NCI-H748 (cell line): ENCODE measurements around the gene FADS6.
A peak's percentile ranks its signal among the peaks of the same experiment; 100 is the strongest.

Experiments used
- DNase-seq: peaks from one replicate; lab custom pipeline; 2025; ENCODE audit not compliant: unreplicated experiment; lab: John Stamatoyannopoulos, UW

Gene FADS6, protein sequence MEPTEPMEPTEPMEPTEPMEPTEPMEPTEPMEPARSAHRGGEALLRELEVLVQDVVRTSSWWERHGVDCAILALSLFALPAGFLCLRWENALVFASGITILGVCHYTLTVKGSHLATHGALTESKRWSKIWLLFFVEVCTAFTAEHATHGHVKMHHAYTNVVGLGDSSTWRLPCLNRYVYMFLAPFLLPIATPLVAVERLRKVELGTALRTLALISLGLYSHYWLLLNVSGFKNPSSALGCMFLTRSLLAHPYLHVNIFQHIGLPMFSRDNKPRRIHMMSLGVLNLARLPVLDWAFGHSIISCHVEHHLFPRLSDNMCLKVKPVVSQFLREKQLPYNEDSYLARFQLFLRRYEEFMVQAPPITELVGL

DNA sequence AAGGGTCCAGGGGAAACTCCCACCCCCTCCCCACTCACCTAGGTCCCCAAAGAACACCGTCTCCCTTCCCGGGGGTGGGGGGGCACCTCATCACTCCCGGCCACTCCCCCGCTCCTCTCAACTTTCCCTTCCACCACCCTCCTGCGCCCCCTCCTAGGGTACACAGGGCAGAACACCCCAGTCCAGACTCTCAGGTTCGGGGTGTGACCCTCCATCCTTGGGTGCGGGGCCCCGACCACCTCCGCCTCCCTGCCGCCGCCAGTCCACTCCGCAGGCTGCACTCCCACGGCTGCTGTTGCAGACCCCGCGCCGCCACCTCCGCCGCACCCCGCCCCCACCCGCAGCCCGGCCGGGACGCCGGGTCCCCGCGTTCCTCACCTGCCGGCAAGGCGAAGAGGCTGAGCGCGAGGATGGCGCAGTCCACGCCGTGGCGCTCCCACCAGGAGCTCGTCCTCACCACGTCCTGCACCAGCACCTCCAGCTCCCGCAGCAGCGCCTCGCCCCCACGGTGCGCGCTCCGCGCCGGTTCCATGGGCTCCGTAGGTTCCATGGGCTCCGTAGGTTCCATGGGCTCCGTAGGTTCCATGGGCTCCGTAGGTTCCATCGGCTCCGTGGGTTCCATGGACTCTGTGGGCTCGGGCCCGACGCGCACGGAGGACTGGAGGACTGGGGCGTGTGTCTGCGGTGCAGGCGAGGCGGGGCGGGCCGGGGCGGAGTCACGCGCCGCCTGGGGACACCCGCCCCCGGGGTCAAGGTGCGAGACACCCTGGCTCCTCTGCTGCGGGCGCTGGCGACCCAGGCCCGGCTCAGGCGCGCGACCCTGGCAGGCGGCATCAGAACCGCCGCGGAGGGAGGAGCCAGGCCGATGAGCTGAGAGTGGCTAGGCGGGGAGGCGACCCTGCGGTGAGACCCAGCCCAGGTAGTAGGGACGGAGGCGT lies at the start of gene FADS6:
Gene FADS6, minus strand, starts transcription at position 660 of the 938 bp plus-strand sequence. Its CDS starts 38 bp downstream, at position 622.
- DNase-seq = peak; percentile 24

DNA sequence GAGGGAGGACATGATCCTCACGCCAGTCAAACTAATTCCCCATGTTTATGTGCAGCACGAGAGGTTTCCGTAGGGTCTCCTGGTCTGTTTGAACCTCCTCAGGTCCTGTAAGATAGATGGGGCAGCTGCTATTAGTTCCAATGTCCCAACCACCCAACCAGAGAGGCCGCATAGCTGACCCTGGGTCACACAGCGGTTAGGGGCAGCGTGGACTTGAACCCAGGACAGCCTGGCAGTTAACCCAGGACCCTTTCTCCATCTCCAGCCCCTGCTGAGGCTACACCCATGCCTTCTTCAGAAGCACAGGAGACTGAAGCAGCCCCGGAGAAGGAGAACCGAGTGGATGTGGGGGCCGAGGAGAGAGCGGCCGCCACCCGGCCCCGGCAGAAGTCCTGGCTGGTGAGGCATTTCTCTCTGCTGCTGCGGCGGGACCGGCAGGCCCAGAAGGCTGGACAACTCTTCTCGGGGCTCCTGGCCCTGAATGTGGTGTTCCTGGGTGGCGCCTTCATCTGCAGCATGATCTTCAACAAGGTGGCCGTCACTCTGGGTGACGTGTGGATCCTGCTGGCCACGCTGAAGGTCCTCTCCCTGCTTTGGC lies 47.8 kb upstream of the FADS6 start:
- no peak for DNase-seq

DNA sequence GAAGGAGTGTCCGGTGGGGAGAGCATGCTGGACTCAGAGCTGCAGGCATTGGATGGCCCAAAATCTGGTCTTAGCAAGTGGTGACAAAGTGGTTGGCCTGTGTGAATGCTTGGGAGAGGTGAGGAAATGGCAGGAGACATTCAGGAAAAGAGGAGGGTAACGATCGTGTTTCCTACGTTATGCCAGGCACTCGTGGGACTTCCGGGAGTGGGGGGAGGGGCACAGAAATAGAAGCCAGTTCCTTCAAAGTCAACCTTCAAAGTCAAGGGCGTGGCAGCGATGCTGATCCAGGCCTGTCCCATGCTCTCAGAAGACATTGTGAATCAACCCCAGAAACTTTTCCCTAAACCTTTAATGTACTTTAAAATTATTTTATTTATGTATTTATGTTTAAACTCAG lies 46.1 kb upstream of the FADS6 start:
- no peak for DNase-seq

DNA sequence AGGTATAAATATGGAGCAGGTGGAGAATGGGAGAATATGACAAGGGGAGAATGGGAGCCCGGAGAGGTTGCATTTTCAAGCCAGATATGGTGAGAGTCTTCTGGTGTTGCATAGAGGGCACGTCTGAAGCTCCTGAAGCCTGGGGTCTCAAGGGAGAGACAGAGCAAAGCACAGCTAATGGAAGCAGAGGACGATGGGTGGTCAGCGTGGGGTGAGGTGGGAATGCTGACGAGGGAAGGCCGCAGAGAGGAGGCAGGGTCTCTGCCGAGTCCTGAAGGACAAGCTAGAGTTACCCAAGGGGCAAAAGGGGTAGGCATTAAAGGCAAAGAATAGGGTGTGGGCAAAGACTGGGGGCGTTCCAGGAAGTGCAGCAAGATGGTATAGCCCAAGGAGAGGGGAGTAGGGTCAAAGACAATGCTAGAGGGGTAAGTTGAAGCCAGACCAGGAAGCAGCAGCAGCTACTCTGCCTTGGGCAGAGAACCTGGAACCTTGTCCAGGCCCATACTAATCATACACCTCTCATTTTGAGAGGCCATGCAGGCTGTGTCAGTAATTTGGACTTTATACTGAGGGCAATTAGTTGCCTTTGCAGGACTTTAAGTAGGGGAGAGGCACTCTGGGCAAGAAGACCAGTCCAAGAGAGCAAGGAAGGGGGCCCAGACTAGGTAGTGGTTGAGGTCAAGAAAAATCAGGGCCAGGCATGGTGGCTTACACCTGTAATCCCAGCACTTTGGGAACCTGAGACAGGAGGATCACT lies 44.9 kb upstream of the FADS6 start:
- DNase-seq = no peak

DNA sequence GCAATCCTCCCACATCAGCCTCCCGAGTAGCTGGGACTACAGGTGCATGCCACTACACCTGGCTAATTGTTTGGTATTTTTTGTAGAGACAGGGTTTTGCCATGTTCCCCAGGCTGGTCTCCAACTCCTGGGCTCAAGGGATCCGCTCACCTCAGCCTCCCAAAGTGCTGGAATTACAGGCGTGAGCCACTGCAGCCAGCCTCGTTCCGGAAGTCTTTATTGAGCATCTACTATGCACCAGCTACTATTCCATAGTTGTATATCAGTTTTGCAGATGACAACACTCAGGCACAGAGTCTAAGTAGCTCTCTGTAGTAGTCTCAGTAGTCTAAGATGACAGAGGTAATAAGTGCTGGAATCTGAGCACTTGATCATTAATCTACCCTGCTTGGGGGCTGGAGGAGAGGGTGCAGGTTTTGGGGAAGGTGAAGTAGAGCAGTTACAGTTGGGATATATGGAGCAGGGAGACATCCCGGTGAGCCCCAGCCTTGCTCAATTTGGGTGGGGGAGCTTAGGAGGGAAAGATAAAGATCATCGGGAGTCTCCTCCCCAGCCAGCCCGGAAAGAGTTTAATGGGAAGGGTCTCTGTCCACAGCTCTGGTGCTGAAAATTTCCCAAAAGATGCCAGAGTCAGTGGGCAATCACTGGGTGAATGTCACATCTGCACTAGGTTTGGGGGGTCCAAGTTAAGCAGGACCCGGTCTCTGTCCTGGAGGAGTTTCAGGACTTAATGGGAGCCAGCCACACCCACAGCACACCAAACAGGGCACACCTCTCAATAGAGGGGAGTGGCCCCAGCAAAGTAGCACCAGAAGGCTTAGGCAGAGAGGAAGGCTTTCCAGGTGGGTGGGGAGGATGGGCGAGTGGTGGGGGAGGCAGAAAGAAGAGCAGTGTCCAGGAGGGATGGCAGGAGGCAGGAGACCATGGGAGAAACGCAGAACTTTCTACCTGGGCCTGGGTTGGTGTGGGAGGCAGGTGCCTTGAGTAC lies 43.9 kb upstream of the FADS6 start:
- no peak for DNase-seq

DNA sequence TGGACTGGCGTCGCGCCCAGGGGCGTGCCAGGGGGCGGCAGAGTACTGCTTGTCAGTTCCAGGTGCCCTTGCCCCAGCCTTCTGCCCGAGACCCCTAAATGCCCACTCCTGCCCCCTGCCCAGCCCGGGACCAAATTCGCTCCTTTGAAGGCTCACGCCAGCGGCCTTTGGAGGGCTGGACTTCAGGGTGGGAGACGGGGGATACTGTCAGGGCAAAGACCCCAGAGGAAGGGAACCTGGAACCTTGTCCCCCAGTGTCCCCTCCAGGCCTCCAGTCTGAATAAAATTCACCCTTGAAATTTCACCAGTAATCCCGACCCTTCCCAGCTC lies 43.0 kb upstream of the FADS6 start:
- DNase-seq = no peak

DNA sequence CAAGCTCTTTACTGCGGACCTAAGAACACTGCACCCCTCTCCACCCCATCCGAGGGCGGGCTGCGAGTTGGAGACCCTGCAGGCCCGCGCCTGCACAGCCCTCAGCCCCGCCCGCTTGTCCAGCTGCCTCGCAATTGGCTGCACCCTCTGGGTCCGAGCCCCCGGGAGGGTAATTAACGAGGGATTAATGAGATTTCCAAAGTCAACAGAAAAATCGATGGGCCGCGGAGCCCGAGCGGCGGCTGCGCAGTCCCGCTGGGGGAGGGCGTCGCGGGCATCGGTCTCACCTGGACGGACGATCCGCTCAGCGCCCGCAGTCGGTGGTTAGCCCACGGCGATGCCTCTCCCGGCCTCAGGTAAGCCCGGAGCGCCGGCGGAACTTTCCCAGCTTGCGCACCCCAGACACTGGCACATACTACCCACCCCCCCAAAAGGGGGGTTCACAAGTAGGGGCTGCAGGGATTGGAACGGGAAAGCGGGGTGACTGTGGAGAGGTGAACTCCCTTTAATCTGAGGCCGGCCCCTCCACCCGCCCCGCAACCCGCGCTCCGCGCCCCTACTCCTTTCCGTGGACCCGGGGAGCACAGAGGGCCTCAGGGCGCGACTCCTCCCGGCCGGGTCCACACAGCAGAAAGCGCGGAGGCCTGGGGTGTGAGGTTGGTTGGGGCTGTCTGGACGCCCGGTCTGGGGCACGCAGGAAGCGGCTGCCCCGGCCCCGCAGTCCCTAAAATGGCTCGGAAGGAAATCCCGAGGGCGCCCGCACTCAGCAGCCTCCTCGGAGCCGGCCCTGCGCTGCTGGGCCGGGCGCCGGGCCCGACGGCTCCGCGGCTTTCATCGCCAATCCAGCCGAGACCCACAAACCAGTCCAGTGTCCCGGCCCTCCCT lies 42.4 kb upstream of the FADS6 start, which contains the start of gene OTOP3:
Gene OTOP3, plus strand, starts transcription at position 314 of the 885 bp plus-strand sequence. Its CDS starts 24 bp downstream, at position 338.
- peak; percentile 68 for DNase-seq

DNA sequence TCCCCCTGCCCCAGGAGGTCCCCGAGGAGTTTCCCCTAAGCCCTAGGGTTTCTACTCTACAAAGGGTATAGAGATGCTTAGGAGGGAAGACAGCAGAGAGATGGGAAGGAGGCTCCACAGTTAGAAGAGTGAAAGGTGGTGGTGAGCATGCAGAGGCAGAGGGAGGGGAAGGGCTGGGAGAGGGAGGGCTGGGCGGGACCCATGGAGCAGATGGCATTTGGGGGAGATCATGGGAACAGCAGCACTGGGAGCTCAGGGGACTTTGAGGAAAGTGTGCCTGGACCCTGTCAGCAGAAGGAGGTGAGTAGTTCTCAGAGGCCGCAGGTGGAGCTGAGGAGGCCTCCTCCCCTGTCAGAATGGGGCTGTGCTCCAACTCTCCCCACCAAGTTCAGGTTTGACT lies 41.6 kb upstream of the FADS6 start:
- DNase-seq = no peak

DNA sequence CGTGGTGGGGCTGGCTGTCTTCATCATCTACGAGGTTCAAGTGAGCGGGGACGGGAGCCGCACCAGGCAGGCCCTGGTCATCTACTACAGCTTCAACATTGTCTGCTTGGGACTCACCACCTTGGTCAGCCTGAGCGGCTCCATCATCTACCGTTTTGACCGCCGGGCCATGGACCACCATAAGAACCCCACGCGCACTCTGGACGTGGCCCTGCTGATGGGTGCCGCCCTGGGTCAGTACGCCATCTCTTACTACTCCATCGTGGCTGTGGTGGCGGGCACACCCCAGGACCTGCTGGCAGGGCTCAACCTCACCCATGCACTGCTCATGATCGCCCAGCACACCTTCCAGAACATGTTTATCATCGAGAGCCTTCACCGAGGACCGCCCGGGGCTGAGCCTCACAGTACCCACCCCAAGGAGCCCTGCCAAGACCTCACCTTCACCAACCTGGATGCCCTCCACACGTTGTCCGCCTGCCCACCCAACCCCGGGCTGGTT lies 37.2 kb upstream of the FADS6 start:
- no peak for DNase-seq

DNA sequence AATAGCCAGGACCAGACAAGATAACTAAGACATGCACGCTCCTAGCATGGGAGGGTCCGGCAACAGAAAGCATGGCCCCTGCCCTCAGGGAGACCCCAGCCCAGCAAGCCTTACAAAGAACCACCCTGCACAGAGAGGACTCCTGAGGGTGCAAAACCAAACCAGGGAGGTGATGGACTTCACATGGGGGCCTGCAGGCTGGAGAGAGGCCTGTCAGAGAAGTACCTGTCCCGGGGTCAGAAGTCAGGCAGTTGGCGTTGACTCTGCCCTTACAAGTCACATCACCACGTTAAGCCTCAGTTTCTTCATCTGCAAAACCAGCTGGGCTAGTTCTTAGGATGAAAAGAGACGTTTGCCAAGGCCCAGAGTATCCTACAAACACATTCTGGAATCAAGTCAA lies 35.4 kb upstream of the FADS6 start:
- DNase-seq = no peak

DNA sequence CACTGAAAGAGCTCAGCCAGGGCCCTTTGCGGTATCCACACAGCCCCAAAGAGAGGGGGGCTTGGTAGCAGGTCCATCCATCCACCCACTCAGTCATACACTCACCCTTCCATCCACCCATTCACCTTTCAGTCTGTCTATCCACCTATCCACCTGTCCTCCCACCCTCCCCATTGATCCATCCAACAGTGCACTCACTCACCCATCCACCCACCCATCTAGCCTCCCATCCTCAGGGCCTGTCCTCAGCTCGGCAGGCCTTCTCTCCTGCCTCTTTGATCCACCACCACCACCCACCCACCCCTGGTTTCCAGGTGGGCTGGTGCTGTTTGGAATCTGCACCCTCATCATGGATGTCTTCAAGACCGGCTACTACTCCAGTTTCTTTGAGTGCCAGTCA lies 31.8 kb upstream of the FADS6 start:
- no peak for DNase-seq

DNA sequence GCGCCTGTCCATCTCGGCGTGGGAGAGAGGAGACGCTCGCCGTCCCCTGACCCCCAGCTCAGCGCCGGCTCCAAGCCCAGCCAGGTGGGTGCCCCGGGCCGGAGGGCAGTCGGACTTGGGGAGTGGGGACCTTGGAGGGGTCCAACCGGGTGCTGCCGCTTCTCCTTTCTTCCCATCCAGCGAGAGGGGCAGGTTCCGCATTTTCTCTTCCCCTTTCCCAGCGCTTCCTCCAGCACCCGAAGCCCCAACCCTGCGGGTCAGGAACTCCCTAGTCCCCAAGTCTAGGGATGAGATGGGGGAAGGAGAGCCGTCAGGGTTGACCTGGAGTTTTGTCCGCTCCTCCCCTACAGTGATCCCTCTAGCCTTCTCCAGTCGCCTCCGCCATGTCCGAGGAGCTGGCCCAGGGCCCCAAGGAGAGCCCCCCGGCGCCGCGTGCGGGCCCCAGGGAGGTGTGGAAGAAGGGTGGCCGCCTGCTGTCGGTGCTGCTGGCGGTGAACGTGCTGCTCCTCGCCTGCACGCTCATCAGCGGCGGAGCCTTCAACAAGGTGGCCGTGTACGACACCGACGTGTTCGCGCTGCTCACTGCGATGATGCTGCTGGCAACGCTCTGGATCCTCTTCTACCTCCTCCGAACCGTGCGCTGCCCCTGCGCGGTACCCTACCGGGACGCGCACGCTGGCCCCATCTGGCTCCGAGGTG lies 31.0 kb upstream of the FADS6 start, which contains the start of gene OTOP2:
Gene OTOP2, plus strand, starts transcription at position 24 of the 699 bp plus-strand sequence. Its CDS starts 360 bp downstream, at position 384.
- DNase-seq = peak; percentile 33

DNA sequence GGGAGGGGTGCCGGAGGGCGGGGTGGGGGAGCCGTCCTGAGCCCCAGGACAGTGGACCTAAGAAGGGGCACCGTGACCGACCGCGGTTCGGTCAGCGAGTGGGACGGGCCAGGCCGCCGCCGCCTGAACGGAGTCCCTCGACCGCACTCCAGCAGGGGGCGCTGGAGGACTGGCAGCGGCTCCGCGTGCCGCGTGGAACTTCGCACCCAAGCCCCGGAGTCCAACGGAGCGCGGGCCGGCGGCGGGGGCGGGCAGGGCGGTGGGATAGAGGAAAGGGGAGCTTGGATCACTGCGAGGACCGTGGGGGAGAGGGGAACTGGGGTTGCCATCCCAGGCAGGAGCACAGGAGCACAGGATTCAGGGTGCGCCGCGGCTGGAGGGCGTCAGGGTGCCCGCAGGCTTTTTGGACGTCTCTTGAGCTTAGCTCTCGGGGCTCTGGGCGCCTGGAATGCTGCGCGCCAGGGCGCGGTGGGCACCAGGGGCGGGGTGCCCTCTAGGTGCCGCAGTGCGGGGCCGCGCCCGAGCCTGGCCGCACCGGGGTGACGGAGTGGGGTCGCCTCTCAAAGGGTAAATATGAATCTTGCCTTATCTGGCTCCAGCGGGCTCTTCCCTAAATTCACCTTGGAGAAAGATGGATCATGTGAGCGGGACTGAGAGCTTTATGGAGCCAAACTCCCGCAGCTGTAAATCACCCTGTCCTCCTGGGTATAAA lies 30.3 kb upstream of the FADS6 start:
- peak; percentile 45 for DNase-seq

DNA sequence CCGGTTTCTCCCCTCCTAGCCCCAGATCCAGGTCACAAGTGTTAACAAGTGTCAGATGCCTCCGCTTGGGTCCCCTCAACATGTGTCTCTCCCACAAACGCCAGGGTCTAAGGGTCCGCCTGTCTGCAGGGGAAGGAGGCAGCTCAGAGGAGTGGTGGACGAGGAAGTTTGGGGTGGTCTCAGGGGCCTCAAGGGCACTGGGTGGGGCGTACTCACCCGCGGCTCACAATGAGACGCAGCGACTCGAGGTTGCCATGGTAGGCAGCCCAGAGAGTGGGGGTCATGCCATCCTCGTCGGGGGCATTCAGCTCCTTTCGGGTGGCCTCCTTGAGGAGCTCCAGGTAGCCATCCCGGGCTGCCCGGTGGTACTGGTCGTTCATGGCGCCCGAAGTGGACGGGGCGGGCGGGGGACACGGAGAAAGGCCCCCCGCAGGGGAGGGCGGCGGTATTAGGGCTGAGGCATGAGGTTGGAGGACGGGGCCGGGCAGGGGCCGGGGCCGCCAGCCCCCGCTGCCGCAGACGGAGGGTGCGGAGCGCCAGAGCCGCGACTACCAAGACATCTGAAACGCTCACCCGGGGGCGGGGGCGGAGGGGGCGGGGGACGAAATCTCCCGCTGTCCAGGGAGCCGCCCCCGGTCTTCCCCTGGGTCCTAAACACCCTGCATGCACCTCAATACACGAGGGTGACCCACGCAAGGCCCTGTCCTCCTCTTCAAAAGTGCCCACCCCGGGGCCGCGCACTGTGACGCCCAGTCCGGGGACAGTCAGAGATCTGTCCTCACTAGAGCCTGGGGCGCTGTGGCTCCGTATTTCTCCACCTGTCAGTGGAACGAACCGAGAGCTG lies 29.5 kb upstream of the FADS6 start, which contains the start of gene USH1G:
Gene USH1G, minus strand, starts transcription at position 562 of the 844 bp plus-strand sequence. Its CDS starts 182 bp downstream, at position 380.
- peak; percentile 26 for DNase-seq

DNA sequence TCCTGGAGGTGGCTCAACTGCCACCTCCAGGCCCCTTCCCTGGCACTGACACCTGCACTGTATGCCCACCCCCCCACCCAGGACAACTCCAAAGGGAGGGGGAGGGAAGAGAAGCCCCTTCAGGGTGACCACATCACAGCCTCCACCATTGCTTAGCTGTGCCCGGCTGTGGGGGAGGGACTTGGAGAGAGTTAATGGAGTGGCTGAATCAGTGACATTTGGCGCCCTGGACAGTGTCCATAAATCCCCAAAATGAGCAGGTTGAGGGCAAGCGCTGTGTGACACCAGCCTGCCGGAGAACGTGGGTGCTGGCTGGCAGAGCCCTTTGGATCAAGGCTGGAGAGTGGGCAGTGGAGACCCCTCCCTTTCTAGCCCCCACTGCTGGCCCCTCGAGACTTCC lies 28.7 kb upstream of the FADS6 start:
- no peak for DNase-seq

DNA sequence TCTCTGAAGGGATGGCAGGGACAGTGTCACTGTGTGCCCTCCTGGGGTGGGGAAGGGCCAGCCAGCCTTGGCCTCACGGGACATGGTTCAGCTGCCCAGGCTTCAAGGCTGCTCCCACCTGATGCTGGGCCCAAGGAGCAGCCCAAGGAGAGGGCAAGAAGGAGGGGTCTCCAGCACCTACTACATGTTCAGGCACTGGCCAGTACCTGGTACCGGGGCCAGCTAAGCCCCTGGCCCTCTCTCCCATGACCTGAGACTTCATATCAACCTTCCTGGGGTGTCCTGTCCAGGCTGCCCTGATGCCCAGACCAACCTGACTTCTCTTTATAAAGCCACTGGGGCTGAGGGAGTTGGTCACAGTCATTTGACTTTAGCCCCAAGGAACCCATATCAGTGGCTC lies 28.3 kb upstream of the FADS6 start:
- no peak for DNase-seq
